Measurements from ENCODE around the gene STXBP2.
A peak's percentile ranks its signal among the peaks of the same experiment; 100 is the strongest.
"Not testable (repeated sequence)": the region's sequence is repeated elsewhere in the genome, so short reads cannot be mapped to it uniquely, and the experiment has no call there.

STXBP2 gene

DNA sequence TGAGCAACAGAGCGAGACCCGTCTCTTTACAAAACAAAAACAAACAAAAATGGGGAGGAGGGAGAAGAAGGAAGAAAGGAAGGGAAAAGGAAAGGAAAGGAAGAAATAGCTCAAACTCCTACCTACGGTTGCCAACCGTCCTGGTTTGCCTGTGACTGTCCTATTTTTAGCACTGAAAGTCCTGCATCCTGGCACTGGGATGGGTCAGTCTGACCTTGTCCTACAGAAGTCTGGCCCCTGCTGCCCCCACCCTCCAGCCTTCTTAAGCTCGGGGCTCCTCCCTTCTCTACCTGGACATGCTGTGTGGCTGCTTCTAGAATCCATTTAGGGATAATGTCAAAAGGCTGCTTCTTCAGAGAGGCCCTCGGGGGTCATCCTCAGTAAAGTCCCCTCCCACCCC lies 1.2 kb upstream of the STXBP2 start:
- no peak for DNase-seq

DNA sequence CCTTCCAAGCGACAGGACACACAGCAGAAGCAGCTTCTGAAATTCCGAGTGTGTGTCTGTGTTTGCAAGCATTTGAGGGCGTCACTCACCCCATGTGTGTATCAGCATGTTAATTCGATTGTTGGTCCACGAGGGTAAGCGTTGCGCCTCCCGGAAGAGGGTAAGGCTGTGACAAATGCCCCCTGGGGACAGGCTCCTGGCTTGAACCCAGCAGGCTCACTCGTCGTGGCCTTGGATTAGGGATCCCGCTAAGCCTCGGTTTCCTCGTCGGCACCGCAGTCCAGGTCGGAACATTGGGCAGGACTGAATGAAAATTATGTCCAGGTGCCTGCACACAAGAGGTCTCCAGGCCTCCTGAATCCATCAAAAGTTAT lies 606 bp upstream of the STXBP2 start:
- no peak for DNase-seq

DNA sequence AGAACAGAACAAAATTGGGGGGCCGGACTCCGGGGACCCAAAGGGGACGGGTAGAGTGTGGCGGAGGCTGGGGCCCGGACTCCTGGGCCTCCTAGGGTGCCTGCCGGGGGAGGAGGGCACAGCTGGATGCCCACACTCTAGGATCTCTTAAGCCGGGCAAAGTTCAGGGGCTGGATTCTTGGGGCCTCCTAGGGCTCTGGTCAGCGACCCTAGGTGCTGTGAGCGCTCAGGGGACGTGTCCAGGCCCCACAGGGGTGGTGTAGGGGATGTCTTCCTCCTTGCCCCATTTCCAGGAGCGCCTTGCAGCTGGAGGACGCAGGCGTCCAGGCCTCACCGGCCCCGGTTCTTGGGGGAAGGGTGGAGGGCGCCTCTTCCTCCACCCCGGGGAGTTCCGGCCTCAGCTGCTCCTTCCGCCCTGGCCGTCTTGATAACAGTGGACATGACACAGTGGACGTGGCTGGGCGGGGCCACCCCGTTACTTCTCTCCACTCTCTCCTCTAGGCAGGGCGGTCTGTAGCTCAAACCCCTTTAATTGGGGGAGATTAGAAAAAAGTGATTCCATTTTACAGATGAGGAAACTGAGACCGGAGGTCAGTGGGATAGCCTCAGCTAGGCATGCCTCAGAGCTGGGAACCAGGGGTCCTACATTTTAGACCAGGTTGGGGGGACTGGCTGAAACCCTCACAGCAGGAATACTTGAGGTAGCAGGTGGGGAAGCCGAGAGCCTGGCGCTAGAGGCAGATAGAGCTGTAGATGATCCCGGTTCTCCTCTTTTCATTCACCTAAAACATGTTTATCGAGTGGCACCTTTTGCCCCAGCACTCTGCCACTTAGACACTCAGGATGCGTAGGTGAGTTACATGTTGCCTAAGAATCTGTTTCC lies 705 bp downstream of the STXBP2 start:
- DNase-seq = no peak

DNA sequence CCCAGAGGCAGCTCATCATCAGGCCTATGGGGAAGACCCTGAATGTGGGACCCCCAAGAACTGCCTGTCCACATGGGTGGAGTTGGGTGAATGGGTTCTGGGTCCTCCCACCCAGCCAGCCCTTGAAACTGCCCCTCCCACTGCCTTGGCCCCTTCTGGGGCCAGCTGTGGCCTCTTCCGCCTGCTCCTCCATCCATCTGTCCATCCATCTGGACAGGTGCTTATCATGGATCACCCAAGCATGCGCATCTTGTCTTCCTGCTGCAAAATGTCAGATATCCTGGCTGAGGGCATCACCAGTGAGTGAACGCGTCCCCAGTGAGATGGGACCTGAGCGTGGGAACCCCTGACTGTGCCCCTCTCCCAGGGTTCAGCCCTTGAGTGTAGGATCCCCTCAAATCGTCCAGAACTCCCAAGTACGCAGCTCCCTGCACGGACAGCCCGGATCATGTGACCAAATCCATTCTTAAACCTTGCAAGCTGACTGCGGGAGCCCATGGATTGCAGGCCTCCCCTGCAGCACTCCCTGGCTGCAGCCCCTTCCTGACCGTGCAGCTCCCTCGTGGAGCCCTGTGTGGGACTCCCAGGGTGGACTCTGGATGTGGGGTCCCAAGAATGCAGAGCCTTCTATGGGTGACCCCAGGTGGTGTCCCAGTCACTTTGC lies 2.0 kb downstream of the STXBP2 start:
- no peak for DNase-seq

DNA sequence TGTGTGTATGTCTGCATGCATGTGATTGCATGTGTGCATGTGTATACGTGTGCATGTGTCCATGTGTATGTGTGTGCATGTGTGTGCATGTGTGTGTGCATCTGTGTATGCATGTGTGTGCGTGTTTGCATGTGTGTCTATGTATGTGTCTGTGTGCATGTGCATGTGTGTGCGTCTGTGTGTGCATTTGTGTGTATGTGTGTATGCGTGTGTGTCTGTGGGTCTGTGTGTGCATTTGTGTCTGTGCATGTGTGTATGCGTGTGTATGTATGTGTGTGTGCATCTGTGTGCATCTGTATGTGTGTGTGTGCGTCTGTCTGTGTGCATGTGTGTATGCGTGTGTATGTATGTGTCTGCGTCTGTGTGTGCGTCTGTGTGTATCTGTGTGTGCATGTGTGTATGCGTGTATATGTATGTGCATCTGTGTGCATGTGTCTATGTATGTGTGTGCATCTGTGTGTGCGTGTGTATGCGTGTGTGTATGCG lies 3.0 kb downstream of the STXBP2 start:
- no peak for DNase-seq

DNA sequence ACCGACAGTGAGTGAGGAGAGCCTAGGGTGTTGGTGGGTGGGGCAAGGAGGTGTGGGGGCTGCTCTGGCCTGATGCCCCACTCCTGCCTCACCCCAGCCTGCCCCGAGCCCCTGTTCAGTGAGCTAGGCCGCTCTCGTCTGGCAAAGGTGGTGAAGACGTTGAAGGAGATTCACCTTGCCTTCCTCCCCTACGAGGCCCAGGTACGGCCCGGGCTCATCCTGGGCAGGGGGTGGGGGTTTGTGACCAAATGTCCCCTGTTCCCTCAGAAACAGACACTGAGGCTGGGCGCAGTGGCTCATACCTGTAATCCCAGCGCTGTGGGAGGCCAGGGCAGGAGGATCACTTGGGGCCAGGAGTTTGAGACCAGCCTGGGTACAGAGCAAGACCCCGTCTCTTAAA lies 3.9 kb downstream of the STXBP2 start:
- no peak for DNase-seq

DNA sequence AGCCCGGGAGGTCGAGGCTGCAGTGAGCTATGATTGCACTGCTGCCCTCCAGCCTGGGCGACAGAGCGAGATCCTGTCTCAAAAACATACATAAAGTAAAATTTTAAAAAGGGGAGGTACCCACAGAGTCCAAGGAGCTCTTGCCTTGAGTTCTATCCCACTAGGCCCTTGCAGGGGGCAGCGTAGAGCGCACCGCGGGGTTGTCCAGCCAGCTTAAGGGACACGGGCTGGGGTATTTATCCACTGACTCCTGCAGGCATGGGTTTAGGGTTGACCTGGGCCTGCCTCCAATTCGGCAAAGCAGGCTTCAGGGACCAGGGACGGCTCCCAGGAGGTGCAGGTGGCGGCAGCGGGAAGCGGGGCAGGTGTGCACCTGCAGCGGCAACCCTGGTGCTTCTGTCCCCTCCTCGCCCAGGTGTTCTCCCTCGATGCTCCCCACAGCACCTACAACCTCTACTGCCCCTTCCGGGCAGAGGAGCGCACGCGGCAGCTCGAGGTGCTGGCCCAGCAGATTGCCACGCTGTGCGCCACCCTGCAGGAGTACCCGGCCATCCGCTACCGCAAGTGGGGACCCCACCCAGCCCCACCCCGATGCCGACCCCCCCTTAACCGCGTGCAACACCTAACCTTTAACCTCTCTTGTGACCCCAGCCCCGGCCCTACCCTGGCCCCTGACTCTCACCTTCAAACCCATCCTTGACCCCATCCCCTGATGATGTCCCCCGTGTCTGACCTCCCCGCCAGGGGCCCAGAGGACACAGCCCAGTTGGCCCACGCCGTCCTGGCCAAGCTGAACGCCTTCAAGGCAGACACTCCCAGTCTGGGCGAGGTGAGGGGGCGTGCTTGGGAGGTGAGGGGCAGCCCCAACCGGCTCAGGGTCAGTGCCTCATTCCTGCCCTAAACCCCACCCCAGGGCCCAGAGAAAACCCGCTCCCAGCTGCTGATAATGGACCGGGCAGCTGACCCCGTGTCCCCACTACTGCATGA lies 4.7 kb downstream of the STXBP2 start:
- DNase-seq = no peak

DNA sequence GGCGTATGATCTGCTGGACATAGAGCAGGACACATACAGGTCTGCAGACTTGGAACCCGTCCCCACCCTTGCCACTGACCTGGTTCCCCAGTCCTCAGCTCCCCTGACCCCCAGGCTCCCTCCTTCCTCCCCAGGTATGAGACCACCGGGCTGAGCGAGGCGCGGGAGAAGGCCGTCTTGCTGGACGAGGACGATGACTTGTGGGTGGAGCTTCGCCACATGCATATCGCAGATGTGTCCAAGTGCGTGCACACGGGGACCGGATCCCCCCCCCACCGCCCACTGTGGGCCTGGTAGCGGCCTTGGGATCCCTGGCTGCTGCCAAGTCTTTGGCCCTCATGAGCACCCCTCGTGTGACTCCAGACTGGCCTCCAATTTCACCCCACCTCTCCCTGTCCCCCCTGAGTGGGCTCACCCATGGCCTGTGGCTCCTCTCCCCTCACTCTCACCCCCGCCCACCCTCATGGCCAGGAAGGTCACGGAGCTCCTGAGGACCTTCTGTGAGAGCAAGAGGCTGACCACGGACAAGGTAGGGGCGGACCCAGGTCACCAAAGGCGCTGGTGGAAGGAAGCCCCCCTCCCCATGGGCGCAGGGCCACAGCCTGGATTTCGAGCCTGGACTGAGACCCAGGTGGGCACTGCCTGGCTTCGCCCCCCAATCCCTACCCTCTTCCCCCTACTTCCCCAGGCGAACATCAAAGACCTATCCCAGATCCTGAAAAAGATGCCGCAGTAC lies 5.6 kb downstream of the STXBP2 start:
- DNase-seq = no peak

DNA sequence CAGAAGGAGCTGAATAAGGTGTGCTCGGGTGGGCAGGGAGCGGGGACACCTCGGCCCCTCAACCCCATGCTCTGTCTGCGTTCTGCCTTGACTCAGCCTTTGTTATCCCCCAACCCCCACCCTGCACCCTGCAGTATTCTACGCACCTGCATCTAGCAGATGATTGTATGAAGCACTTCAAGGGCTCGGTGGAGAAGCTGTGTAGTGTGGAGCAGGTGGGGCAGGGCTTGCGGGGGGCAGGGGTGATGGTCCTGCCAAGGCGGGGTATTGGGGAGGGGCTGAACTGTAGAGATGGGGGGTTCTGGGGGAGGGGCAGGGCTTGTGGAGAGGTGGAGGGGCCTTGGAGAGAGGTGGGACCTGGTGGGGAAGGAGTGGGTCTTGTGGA lies 6.1 kb downstream of the STXBP2 start:
- no peak for DNase-seq

DNA sequence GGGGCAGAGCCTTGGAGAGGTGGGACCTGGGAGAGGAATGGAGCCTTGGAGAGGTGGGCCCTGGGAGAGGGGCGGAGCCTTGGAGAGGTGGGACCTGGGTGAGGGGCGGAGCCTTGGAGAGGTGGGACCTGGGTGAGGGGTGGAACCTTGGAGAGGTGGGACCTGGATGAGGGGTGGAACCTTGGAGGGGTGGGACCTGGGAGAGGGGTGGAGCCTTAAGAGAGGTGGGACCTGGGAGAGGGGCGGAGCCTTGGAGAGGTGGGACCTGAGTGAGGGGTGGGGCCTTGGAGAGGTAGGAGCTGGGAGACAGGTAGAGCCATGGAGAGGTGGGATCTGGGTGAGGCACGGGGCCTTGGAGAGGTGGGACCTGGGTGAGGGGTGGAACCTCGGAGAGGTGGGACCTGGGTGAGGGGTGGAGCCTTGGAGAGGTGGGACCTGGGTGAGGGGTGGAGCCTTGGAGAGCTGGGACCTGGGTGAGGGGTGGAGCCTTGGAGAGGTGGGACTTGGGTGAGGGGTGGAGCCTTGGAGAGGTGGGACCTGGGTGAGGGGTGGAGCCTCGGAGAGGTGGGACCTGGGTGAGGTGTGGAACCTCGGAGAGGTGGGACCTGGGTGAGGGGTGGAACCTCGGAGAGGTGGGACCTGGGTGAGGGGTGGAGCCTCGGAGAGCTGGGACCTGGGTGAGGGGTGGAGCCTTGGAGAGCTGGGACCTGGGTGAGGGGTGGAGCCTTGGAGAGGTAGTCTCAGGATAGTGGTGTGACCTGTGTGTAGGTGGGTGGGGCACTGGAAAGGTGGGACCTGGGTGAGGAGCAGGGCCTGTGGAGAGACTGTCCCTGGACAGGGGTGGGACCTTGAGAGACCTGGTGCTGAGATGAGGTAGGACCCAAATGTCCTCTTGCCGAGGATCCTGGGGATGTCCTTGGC lies 7.0 kb downstream of the STXBP2 start:
- not testable (repeated sequence) for DNase-seq

DNA sequence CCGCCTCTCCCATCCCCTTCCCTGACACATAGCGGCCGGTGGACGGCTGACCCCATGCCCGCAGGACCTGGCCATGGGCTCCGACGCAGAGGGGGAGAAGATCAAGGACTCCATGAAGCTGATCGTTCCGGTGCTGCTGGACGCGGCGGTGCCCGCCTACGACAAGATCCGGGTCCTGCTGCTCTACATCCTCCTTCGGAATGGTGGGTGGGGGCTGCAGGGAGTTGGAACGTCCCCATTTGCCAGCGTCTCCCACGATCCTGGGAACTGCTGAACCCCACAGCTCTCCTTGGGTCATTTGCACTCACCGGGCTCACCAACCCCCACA lies 7.6 kb downstream of the STXBP2 start:
- no peak for DNase-seq

DNA sequence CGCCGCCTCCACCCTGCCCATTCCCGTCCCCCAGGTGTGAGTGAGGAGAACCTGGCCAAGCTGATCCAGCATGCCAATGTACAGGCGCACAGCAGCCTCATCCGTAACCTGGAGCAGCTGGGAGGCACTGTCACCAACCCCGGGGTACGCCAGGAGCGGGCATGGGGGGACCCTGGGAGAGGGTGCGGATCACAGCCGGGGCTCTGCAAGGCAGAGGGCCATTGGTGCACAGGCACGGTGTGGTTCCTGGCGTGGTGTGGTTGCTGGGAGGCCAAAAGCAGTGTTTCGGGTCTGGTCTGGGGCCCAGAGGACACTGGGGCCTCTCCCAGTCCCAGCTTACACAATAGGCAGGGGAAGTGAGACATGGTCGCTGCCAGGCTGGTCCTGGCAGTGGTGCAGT lies 8.3 kb downstream of the STXBP2 start:
- DNase-seq = no peak

DNA sequence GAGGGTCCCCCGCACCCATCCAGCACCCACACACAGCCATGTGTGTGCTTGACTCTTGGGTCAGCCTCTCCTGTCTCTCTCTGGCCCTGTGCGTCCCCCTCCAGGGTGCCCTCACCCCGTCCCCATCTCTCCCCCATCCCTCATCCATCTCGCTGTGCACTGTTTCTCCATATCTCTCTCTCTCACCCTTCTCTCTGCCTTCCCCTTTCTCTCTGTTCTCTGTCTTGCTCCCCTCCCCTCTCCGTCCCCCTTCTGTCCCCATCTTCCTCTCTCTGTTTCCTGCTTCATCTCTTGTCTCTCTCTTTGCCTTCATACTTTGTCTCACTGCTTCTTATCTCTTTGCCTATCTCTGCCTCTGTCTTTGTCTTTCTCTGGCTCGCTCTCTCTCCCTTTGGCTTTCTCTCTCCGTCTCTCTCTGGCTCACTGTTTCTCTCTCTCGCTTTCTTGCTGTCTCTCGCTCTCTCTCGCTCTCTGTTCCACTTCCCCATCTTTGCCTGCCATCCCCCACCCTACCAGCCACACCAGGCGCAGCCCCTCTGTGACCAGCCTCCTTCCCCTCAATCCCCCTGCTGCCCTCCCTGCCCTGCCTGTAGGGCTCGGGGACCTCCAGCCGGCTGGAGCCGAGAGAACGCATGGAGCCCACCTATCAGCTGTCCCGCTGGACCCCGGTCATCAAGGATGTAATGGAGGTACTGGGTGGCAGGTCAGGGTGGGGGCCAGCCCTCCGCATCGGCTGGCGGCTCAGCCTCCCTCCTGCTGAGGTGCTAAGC lies 8.9 kb downstream of the STXBP2 start:
- DNase-seq = no peak

DNA sequence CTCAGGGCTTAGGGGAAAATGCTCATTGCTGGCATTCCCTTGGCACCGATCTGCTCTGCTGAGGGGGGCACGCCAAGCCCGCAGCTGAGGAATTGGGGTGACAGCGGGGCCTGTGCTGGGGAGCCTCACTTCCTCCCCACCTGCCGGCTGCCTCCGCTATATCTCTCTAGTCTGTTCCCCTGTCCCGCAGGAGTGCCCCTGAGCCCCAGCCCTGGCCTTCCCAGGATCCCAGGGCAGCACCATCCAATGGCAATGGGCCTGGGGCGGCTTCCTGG lies 9.5 kb downstream of the STXBP2 start:
- DNase-seq = no peak

DNA sequence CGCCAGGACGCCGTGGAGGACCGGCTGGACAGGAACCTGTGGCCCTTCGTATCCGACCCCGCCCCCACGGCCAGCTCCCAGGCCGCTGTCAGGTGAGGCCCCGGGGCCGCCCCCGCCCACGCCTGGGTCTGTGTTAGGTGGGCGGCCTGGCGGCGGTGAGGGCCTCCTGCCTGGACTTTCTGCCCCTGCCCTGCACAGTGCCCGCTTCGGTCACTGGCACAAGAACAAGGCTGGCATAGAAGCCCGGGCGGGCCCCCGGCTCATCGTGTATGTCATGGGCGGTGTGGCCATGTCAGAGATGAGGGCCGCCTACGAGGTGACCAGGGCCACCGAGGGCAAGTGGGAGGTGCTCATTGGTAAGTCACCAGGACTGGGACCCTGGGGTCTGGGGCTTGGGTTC lies 10.2 kb downstream of the STXBP2 start:
- DNase-seq = no peak

DNA sequence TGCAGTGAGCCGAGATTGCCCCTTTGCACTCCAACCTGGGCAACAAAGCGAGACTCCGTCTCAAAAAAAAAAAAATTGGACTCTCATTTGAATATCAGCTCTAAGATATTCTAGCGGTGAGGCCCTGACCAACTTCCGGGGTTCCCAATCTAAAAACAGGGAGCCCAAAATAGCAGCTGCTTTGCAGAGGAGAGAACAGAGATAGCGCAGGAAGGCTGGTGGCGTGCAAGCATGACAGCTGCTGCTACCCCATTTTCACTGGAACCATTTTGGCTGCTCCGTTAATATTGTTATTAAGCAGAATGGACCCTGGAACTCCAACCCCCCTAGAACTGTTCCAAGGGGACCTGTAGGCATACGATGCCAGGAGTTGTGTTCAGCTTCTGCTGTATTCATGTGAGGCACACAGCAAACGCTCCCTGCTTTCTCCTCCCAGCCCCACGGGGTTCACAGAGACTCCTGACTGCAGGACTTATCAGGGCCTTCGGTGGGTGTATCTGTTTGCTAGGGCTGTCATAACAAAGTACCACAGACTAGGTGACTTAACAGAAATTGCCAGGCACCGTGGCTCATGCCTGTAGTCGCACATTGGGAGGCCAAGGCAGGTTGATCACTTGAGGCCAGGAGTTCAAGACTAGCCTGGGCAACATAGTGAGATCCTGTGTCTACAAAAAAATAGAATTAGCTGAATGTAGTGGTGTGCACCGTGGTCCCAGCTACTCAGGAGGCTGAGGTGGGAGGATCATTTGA lies 11.5 kb downstream of the STXBP2 start:
- no peak for DNase-seq

DNA sequence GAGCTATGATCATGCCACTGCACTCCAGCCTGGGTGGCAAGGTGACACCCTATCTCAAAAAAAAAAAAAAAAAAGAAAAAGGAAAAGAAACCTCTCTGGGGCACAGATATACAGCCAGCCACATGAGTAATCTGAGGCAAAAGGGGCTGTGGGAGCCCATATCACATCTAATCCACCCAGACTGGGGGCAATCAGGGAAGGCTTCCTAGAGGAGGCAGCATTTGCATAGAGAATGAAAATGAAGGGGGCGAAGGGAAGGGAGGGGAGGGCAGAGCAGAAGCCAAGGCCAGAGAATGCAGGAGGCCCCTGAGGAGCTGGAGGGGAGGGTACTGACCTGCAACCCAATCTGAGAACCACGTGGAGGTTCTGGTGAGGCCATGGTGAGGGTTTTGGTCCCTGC lies 13.2 kb downstream of the STXBP2 start:
- no peak for DNase-seq

DNA sequence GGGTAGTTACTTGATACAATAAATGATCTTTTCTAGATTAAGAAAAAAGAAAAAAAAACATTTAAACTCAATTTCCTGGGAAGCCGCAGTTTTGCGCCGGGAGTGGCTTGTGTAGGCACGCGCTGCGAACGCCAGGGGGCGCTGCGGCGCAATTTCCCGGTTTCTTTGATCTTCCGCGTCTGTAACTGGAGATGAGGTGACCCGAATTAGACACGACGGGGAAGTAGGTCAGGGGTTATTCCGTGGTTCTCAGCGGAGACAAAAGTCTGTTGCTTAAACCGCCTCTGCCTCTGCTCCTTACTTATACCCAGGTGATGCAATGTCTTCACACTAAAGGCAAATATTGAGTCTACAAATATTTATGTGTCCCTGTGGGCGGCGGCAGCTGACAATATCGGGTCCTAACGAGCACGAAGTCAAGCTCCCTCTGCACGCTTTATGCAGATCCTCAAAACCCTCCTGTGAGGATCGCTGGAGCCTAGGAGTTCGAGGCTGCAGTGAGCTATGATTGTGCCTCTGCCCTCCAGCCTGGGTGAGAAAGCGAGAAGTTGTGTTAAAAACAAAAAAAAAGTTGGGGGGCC lies 15.2 kb downstream of the STXBP2 start:
- peak; percentile 84 for DNase-seq

DNA sequence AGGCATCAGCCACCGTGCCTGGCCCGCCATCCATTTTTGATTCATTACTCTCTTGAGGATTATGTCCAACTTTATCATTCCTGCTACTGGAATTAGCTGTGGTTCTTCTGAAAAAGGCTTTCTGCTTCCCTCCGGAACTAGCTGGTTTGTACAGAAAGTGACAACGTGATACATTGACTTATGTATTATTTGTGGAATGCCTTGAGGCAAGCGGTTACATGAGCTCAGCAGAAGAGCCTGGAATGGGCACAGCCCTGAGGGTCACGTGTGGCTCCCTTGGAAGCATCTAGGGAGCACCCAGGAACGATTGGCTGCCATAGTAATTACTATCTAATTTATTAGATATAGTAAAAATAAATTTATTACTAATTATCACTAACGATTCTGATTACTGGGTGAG lies 17.5 kb downstream of the STXBP2 start:
- DNase-seq = no peak

DNA sequence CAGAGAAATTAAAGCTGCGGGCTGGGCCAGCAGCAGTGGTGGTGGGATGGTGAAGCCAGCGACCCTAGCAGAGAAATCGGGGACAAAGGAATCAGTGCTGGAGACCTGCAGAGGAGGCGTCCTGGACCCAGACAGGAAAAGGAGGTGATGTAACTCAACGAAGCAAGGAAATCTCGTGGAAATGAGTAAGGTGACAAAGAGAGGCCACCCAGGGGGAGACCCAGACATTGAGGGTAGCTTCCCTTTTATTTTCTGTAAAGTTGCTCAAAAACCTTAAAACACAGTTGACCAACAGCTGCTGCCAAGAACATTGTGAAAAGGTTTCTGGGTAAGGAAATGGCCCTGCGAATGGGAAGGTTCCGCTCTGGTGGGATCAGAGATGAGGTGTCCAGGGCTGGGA lies 18.7 kb downstream of the STXBP2 start:
- no peak for DNase-seq
